Activated CD4-positive, alpha-beta memory T cell treated with anti-CD3 and anti-CD28 coated beads for 36 hours (primary cell): ENCODE measurements around the gene CACNA1C. TPM values are rescaled to one million over a fixed set of nuclear protein-coding genes. Genes with fewer than 3 reads are reported as not detected.
A peak's percentile ranks its signal among the peaks of the same experiment; 100 is the strongest.

ENCODE experiments used
- CTCF ChIA-PET: fragments of 350-600 bp; sonication (Branson Sonifier 250); formaldehyde crosslinking; loops from one replicate; lab custom pipeline; 2021; ENCODE audit warnings: antibody characterized with exemption, inconsistent platforms; lab: Charles Lee
- POLR2A ChIA-PET: fragments of 350-600 bp; sonication (Branson Sonifier 250); formaldehyde crosslinking; loops from one replicate; lab custom pipeline; 2021; ENCODE audit warnings: antibody characterized with exemption; lab: Charles Lee
- DNase-seq: peaks from one replicate; pipeline ENCODE4 v3.0.0-alpha.2; 2020
- H3K27ac Mint-ChIP-seq: one replicate; pipeline ENCODE4 v1.8.0; 2021; ENCODE audit warnings: mixed read lengths
- H3K27me3 Mint-ChIP-seq: one replicate; pipeline ENCODE4 v1.8.0; 2021; ENCODE audit warnings: mixed read lengths
- H3K36me3 Mint-ChIP-seq: one replicate; pipeline ENCODE4 v1.8.0; 2021; ENCODE audit warnings: mixed read lengths
- H3K4me1 Mint-ChIP-seq: one replicate; pipeline ENCODE4 v1.8.0; 2021; ENCODE audit warnings: low read depth, mixed read lengths
- H3K4me3 Mint-ChIP-seq: one replicate; pipeline ENCODE4 v1.8.0; 2021; ENCODE audit warnings: mild to moderate bottlenecking, mixed read lengths
- H3K9me3 Mint-ChIP-seq: one replicate; pipeline ENCODE4 v1.8.0; 2021; ENCODE audit warnings: mixed read lengths
- intact Hi-C: fragments of 100-400 bp; cut with micrococcal nuclease; formaldehyde crosslinking; loops from one replicate; pipeline ENCODE4 v1.15.1; 2023
- total RNA-seq, 2 experiments: library from RNA; stranded (reverse); gene quantifications; one replicate each; pipeline ENCODE4 v1.2.3, GENCODE V29; 2021

Gene CACNA1C
- total RNA-seq, 2 experiments from 2014 or later = 0.07 to 0.12 TPM

GRCh38 chr12:2544230-2544629, 491.4 kb downstream of the CACNA1C start:
- Mint-ChIP-seq H3K36me3 (no peaks in the 10 kb centered on the region), H3K4me3 (no peak overlapping the region), H3K4me1 (peaks cover 11% of the 10 kb centered on the region), H3K9me3 (no peaks in the 10 kb centered on the region), H3K27ac (peak overlapping the region; percentile 73), H3K27me3 (peaks cover 7% of the 10 kb centered on the region)
- POLR2A ChIA-PET = no interaction called here
- CTCF ChIA-PET = interaction anchor here (0.8 to 1.6 kb wide), 2 partner anchors 36 to 39 kb away, joined by 3 to 4 read pairs; no protein-coding TSS in a partner anchor
- intact Hi-C loops = no loop called here
- no peak for DNase-seq

- peaks cover 3% of the 10 kb centered on the region for H3K27me3 Mint-ChIP-seq
- H3K4me3 Mint-ChIP-seq = no peak overlapping the region
- H3K36me3 Mint-ChIP-seq = no peaks in the 10 kb centered on the region
- H3K9me3 Mint-ChIP-seq = no peaks in the 10 kb centered on the region
- ChIA-PET CTCF (no interaction called here), POLR2A (no interaction called here)
- no peak overlapping the region for H3K27ac Mint-ChIP-seq
- intact Hi-C loops = no loop called here
- peaks cover 11% of the 10 kb centered on the region for H3K4me1 Mint-ChIP-seq
- DNase-seq = no peak
Observed at GRCh38 chr12:2547273-2548044, 494.7 kb downstream of the CACNA1C start.

- H3K4me3 Mint-ChIP-seq = no peak overlapping the region
- intact Hi-C loops = no loop called here
- no peak overlapping the region for H3K27ac Mint-ChIP-seq
- CTCF ChIA-PET = no interaction called here
- H3K9me3 Mint-ChIP-seq = no peaks in the 10 kb centered on the region
- peaks cover 3% of the 10 kb centered on the region for H3K27me3 Mint-ChIP-seq
- H3K4me1 Mint-ChIP-seq = peaks cover 11% of the 10 kb centered on the region
- no peak for DNase-seq
- POLR2A ChIA-PET = no interaction called here
- H3K36me3 Mint-ChIP-seq = no peaks in the 10 kb centered on the region
Observed at GRCh38 chr12:2548081-2548480, 495.3 kb downstream of the CACNA1C start.

- H3K4me3 Mint-ChIP-seq = no peak overlapping the region
- ChIA-PET POLR2A (no interaction called here), CTCF (no interaction called here)
- H3K36me3 Mint-ChIP-seq = no peaks in the 10 kb centered on the region
- H3K27ac Mint-ChIP-seq = no peak overlapping the region
- H3K9me3 Mint-ChIP-seq = no peaks in the 10 kb centered on the region
- no peak for DNase-seq
- H3K27me3 Mint-ChIP-seq = peaks cover 3% of the 10 kb centered on the region
- H3K4me1 Mint-ChIP-seq = no peaks in the 10 kb centered on the region
- intact Hi-C loops = no loop called here
Observed at GRCh38 chr12:2550561-2551411, 498.0 kb downstream of the CACNA1C start.

GRCh38 chr12:2551412-2551900, 498.7 kb downstream of the CACNA1C start:
- Mint-ChIP-seq H3K27ac (no peak overlapping the region), H3K36me3 (no peaks in the 10 kb centered on the region), H3K4me1 (no peaks in the 10 kb centered on the region), H3K27me3 (peaks cover 3% of the 10 kb centered on the region), H3K4me3 (no peak overlapping the region), H3K9me3 (no peaks in the 10 kb centered on the region)
- intact Hi-C loops = no loop called here
- ChIA-PET CTCF (no interaction called here), POLR2A (no interaction called here)
- DNase-seq = no peak

- Mint-ChIP-seq H3K4me3 (no peak overlapping the region), H3K36me3 (no peaks in the 10 kb centered on the region), H3K4me1 (no peaks in the 10 kb centered on the region), H3K27me3 (peaks cover 3% of the 10 kb centered on the region), H3K9me3 (no peaks in the 10 kb centered on the region), H3K27ac (no peak overlapping the region)
- no peak for DNase-seq
- intact Hi-C loops = no loop called here
- POLR2A ChIA-PET = no interaction called here
- CTCF ChIA-PET = no interaction called here
Observed at GRCh38 chr12:2552000-2552756, 499.4 kb downstream of the CACNA1C start.

GRCh38 chr12:2553388-2554126, 500.8 kb downstream of the CACNA1C start:
- H3K4me1 Mint-ChIP-seq = no peaks in the 10 kb centered on the region
- DNase-seq = no peak
- H3K27ac Mint-ChIP-seq = no peak overlapping the region
- CTCF ChIA-PET = no interaction called here
- H3K4me3 Mint-ChIP-seq = no peak overlapping the region
- intact Hi-C loops = no loop called here
- H3K9me3 Mint-ChIP-seq = no peaks in the 10 kb centered on the region
- H3K27me3 Mint-ChIP-seq = peaks cover 3% of the 10 kb centered on the region
- POLR2A ChIA-PET = no interaction called here
- H3K36me3 Mint-ChIP-seq = no peaks in the 10 kb centered on the region

GRCh38 chr12:2555487-2556082, 502.8 kb downstream of the CACNA1C start:
- H3K36me3 Mint-ChIP-seq = no peaks in the 10 kb centered on the region
- intact Hi-C loops = no loop called here
- ChIA-PET CTCF (no interaction called here), POLR2A (no interaction called here)
- H3K9me3 Mint-ChIP-seq = no peaks in the 10 kb centered on the region
- H3K4me1 Mint-ChIP-seq = no peaks in the 10 kb centered on the region
- peaks cover 3% of the 10 kb centered on the region for H3K27me3 Mint-ChIP-seq
- no peak overlapping the region for H3K4me3 Mint-ChIP-seq
- no peak overlapping the region for H3K27ac Mint-ChIP-seq
- no peak for DNase-seq

- Mint-ChIP-seq H3K27me3 (peaks cover 3% of the 10 kb centered on the region), H3K36me3 (no peaks in the 10 kb centered on the region), H3K27ac (no peak overlapping the region), H3K9me3 (no peaks in the 10 kb centered on the region), H3K4me1 (no peaks in the 10 kb centered on the region), H3K4me3 (no peak overlapping the region)
- POLR2A ChIA-PET = no interaction called here
- intact Hi-C loops = no loop called here
- CTCF ChIA-PET = no interaction called here
- no peak for DNase-seq
Observed at GRCh38 chr12:2557597-2557996, 504.8 kb downstream of the CACNA1C start.

- H3K36me3 Mint-ChIP-seq = no peaks in the 10 kb centered on the region
- H3K9me3 Mint-ChIP-seq = no peaks in the 10 kb centered on the region
- no peak for DNase-seq
- H3K27me3 Mint-ChIP-seq = peaks cover 4% of the 10 kb centered on the region
- H3K4me3 Mint-ChIP-seq = no peak overlapping the region
- intact Hi-C loops = no loop called here
- H3K27ac Mint-ChIP-seq = no peak overlapping the region
- ChIA-PET CTCF (interaction anchor here (1.7 kb wide), 1 partner anchor 23 kb away, joined by 6 read pairs; no protein-coding TSS in a partner anchor), POLR2A (no interaction called here)
- H3K4me1 Mint-ChIP-seq = no peaks in the 10 kb centered on the region
Observed at GRCh38 chr12:2559931-2560330, 507.1 kb downstream of the CACNA1C start.

GRCh38 chr12:2560356-2560755, 507.6 kb downstream of the CACNA1C start:
- no peak overlapping the region for H3K27ac Mint-ChIP-seq

More at GRCh38 chr12:2560356-2560755, 507.6 kb downstream of the CACNA1C start:
- no peak for DNase-seq
- Mint-ChIP-seq H3K9me3 (no peaks in the 10 kb centered on the region), H3K4me3 (no peak overlapping the region), H3K36me3 (no peaks in the 10 kb centered on the region), H3K4me1 (no peaks in the 10 kb centered on the region), H3K27me3 (peaks cover 4% of the 10 kb centered on the region)
- intact Hi-C loops = no loop called here
- ChIA-PET CTCF (interaction anchor here (1.7 kb wide), 1 partner anchor 23 kb away, joined by 6 read pairs; no protein-coding TSS in a partner anchor), POLR2A (no interaction called here)
